Measurements from ENCODE around the gene TMSB10. TPM values are rescaled to one million over a fixed set of nuclear protein-coding genes. Genes with fewer than 3 reads are reported as not detected.

TMSB10 gene
- total and polyA plus RNA-seq, 2 of the 13 experiments (the other 11 are each of a cell fraction or from before 2014, with no cell fraction given) = 665 to 708 TPM

DNA sequence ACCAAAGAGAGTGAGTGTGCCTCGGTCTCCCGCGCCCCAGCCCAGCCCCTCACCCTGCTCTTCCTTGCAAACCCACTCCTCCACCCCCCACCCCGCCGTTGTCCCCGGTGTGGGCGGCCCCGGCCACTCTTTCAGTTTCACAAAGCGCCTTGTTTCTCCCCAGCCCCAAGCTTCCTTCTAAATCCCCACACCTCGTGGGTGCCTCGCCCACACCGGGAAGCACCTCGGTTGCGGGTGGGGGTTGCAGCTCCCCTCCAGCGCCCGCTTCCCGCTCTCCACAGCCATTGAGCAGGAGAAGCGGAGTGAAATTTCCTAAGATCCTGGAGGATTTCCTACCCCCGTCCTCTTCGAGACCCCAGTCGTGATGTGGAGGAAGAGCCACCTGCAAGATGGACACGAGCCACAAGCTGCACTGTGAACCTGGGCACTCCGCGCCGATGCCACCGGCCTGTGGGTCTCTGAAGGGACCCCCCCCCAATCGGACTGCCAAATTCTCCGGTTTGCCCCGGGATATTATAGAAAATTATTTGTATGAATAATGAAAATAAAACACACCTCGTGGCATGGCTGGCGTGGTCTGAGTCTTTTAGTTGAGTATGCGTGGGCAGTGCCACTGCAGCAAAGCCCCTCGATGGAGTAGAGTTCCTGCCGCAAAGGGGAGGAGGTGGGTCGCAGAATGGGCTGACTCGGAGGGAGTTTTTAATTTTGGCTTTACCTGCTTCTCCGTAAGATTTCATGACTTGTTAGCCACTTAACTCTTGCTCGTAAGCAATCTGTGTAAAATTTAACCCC is 848 bp downstream of the TMSB10 start (continued):
- TF ChIP-seq NFYB (CRISPR knock-in tag; IDR thresholded peaks at IDR 0.05) = no peak
- TF ChIP-seq, protein P1, sequence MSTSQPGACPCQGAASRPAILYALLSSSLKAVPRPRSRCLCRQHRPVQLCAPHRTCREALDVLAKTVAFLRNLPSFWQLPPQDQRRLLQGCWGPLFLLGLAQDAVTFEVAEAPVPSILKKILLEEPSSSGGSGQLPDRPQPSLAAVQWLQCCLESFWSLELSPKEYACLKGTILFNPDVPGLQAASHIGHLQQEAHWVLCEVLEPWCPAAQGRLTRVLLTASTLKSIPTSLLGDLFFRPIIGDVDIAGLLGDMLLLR (CRISPR knock-in tag; IDR thresholded peaks at IDR 0.05) = no peak
- TF ChIP-seq ZFP37 (CRISPR knock-in tag; IDR thresholded peaks at IDR 0.05; ENCODE audit: borderline replicate concordance) = no peak
- no peak for TF ChIP-seq MEIS2 (CRISPR knock-in tag; IDR thresholded peaks at IDR 0.05)
- no peak for TF ChIP-seq RNF2 (conservative IDR thresholded peaks at IDR 0.05; ENCODE audit: low read depth)
- TF ChIP-seq BRF2 (CRISPR knock-in tag; IDR thresholded peaks at IDR 0.05) = no peak
- TF ChIP-seq ZNF75D (CRISPR knock-in tag; IDR thresholded peaks at IDR 0.05; ENCODE audit: borderline replicate concordance) = no peak
- 0 out of 2 replicates have a peak, but pooled peaks have one; percentile 32 for TF ChIP-seq ZNF44 (CRISPR knock-in tag; IDR thresholded peaks at IDR 0.05)
- TF ChIP-seq TGIF2 (CRISPR knock-in tag; IDR thresholded peaks at IDR 0.05) = no peak
- no peak for TF ChIP-seq THRA (CRISPR knock-in tag; IDR thresholded peaks at IDR 0.05; ENCODE audit: borderline replicate concordance)
- TF ChIP-seq ZNF124 (CRISPR knock-in tag; IDR thresholded peaks at IDR 0.05) = no peak
- no peak for TF ChIP-seq HMGXB4 (CRISPR knock-in tag; IDR thresholded peaks at IDR 0.05; ENCODE audit: borderline replicate concordance in 1 of 2, low read depth in 1 of 2)
- TF ChIP-seq SRSF4 (IDR thresholded peaks at IDR 0.05; ENCODE audit: low read depth, low read length, poor library complexity, severe bottlenecking) = no peak
- no peak for TF ChIP-seq SMAD3 (CRISPR knock-in tag; IDR thresholded peaks at IDR 0.05)
- TF ChIP-seq TERF1 (CRISPR knock-in tag; IDR thresholded peaks at IDR 0.05) = no peak
- TF ChIP-seq ZFP82 (CRISPR knock-in tag; IDR thresholded peaks at IDR 0.05; ENCODE audit: borderline replicate concordance) = 0 out of 2 replicates have a peak, but pooled peaks have one; percentile 70
- no peak for TF ChIP-seq CC2D1A (CRISPR knock-in tag; IDR thresholded peaks at IDR 0.05)
- TF ChIP-seq ZNF350 (CRISPR knock-in tag; IDR thresholded peaks at IDR 0.05; ENCODE audit: borderline replicate concordance, low read depth) = 0 out of 2 replicates have a peak, but pooled peaks have one; percentile 49
- no peak for TF ChIP-seq MYNN (CRISPR knock-in tag; IDR thresholded peaks at IDR 0.05; ENCODE audit: low read depth)
- TF ChIP-seq ZNF460 (CRISPR knock-in tag; IDR thresholded peaks at IDR 0.05; ENCODE audit: borderline replicate concordance) = no peak
- no peak for TF ChIP-seq GATAD2A (CRISPR knock-in tag; IDR thresholded peaks at IDR 0.05)
- TF ChIP-seq DDIT3 (CRISPR knock-in tag; IDR thresholded peaks at IDR 0.05) = no peak
- TF ChIP-seq ZBTB3 (CRISPR knock-in tag; IDR thresholded peaks at IDR 0.05; ENCODE audit: borderline replicate concordance, low read depth) = no peak

All from HepG2 (cell line).